ENCODE measurements around the gene CDAN1.

GRCh38 chr15:42736178-42736792, 643 bp downstream of the CDAN1 start:
- no peak for TF ChIP-seq CREB1 (CRISPR knock-in tag; IDR thresholded peaks at IDR 0.05)
- TF ChIP-seq ZNF138 (CRISPR knock-in tag; conservative IDR thresholded peaks at IDR 0.05): no peak
- TF ChIP-seq CTCF (IDR thresholded peaks at IDR 0.05): no peak
- TF ChIP-seq IRF2 (CRISPR knock-in tag; IDR thresholded peaks at IDR 0.05; ENCODE audit: borderline replicate concordance, low read depth): no peak
- TF ChIP-seq USF2 (CRISPR knock-in tag; IDR thresholded peaks at IDR 0.05): no peak
- no peak for TF ChIP-seq ARID4B (CRISPR knock-in tag; IDR thresholded peaks at IDR 0.05; ENCODE audit: borderline replicate concordance)
- no peak for TF ChIP-seq FOXP4 (CRISPR knock-in tag; IDR thresholded peaks at IDR 0.05)
- TF ChIP-seq JAZF1 (CRISPR knock-in tag; IDR thresholded peaks at IDR 0.05): no peak
